Suppressor macrophage treated with lipopolysaccharide for 1 hour (primary cell): ENCODE results near the gene DPF3.

Source experiments
- DNase-seq, 3 donors: peaks; one replicate each; pipeline ENCODE4 v3.0.0-alpha.2; 2020 to 2022

Gene DPF3

DNA sequence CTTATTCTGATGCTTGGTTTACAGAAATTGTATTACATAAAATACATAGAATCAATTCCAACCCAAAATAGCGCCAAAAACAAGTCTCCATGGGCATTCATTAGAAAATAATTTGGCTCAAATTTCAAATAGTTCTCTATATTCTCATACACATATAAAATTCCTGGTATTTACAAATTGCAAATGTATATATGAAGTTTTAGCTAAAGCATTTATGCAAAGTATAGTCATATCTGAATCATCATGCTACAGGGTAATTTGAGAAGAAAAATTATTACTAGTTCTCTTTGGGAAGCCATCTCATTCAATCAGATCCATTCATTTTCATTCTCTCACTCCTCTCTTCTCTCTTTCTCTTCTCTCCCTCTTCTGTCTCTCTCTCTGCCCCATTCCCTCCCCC is 257.8 kb downstream of the DPF3 start:
- DNase-seq: no peak

DNA sequence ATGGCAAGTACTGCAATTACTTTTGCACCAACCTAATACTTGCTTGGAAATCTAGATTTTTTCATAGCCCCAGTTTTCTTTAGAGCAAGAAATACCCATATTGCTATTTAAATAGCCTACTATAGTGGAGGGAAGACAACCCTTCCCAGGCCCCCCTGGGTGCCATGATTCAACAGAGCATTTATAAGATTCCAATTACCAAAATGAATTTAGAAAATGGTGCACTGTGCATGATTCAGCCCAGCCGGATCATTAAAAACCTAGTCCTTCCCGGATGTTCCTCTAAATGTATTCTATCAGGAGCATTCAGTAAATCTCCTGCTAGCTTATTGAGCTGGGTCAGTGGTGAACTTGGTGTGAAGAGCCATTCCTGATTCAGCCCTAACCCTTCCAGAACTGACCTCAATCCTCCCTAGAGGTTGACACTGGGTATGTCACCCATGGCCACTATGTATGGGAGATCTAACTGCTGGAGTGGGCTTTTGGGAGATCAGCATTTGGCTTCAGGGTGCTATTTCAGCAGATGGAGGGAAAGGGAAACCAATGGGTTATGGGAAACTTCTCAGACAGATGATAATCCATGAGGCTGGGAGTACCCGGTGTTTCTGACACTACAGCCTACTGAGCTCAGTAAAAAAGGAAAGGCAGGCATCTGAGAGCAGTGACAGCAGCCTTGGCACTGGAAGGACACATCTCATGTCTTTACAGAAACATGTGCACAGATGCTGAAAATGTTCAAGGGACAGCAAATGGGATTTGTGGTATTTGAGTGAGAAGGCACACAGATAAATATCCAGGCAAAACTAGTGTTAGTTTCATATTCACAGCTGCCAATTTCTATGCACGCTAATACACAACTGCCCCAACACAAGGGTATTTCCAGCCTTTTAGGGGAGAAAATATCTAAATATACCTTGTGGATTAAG is 258.9 kb downstream of the DPF3 start:
- DNase-seq: no peak

DNA sequence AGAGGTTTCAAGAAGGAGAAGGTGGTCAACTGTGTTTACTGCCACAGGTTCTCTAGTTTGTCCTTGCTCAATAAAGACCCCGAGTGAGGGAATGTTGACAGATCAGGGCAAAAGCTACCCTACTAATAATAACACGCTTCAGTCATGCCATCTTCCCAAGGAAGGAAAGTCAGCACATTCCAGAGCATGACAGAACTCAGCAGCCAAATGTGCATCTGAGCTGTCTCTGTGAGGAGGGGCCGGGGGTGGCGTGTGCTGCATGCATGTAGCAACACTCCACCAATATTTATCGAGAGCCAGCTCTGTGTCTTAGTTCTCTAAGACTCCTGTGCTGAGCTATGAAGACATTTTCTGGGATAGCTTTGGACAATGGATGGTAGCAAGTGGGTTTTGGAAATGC is 260.4 kb downstream of the DPF3 start:
- no peak for DNase-seq

DNA sequence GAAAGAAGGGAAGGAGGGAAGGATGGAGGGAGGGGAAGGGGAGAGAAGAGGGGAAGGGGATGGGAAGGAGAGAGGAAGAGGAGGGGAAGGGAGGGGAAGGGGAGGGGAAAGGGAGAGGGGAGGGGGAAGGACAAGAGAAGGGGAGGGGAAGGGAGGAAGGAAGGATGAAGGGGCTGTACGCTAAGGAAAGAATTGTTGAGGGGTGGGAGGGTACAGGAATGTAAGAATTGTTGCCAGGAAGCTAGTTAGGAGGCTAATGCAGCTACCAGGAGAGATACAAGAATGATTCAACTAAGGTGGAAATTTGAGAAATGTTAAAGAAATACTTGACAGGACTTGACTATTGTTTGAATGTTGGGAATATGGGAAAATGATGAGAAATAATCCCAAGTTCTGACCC is 261.2 kb downstream of the DPF3 start:
- no peak for DNase-seq

DNA sequence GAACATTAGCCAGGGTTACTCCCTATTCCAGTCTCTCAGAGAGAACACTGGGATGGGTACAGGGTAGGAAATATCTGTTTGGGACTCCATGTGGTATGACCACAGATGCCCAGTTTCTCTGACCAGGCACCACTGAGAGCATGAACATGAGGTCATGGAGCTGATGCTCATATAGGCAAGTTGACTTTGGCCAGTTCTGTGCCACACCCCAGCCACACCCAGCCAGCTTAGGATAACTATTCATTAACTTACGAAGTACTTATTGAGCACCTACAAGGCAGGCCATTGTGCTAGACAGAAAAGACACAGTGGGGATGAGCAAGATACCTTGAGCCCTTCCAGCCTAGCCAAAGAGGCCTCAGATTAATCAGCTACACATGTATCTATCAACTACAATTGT is 262.5 kb downstream of the DPF3 start:
- no peak for DNase-seq

DNA sequence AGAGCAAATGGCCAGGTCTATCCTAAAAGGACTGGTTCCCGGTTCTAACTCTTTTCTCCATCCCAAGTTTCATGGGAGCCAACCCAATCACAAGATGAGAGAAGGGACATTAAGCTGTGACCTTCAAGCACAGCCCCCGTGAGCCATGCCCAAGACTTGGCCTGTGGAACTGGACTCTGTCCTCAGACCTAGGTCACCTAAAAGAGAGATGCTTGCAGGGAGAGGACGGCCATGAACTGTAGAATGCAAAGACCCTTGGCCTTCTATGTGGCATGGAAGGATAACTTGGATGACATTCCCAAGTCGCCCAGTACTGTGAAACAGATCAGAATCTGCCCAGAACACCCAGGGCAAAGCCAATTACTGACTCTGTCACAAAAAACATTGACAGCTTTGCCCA is 263.5 kb downstream of the DPF3 start:
- no peak for DNase-seq

DNA sequence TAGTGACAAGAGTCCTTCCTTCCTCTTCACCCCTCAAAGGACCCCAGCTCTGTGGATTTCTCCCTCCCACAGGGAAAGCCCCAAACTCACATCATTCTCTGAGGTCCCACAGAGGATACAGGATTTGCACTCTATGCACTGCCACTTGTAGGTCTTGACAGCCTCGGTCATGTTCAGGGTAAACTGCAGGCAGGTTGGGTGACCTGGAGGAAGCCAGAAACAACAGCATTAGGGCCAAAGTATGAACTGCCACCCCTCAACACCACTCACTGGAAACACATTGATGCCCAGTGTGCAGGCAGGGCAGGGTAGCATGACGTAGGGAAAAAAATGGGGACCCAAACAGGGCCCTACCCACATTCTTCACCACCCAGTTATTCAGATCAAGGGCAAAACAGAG is 264.4 kb downstream of the DPF3 start:
- DNase-seq: no peak

DNA sequence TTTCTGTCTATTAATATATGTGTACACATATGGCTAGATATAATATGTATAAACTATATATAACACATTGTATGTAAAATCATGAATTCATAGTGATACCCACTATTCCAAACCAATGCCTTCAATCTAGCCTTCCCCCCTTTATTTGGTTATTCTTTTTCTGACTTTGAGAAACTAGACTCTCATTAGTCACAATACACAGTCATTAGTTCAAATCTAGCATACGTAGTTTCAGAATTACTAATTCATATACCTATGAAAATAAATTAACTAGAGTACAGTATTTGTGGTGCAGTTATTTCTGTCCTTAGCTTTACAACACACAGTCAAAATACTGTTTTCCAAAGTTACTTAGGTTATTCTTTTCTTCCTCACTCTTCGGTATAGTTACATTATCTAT is 268.2 kb downstream of the DPF3 start:
- DNase-seq: no peak

DNA sequence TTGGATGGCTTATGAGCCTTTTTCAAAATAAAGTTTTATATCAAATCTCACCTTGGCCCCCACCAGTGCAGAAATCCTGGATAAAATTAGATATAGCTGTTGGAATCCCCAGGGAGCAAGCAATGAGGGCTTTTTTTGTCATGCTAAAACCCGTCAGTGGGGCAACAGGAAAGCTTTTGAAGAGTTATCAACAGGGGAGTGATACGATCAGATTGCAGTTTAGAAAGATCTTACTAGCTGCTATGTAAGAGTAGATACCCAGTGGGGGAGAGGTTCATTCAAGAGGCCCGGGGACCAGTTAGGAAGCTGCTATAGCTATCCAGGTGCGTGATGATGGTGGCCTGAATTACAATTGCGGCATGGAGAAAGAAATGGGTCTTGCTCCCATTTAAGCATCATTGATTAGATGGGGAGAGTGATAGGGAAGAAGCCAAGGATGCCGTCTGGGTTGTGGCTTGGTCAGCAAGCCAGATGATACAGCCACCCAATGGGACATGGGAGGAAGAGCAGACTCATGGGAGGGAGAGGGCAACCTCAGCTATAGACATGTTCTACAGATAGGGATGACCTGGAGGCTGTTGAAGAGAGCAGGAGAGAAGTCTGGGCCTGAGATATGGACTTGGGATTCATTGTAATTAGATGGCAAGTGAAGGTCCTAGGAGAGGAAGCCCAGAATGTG is 272.4 kb downstream of the DPF3 start:
- DNase-seq: no peak

DNA sequence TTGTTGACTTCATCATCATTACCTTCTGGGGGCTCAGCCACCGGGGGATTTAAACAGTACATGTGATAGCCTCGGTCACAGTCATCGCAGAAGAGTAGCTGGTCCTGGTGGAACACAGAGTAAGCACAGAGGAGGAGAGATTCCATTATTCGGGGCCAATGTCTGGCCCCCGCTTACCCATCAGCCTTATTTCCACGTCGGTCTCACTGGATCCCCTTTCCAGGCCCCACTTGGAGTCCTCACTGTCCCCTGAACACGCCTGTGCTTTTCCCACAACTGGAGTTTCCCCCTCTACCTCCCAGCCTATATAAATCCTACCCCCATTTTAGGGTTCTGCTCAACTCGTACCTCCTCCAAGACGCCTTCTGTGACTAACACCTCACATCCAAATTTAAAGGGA is 274.0 kb downstream of the DPF3 start:
- no peak for DNase-seq

DNA sequence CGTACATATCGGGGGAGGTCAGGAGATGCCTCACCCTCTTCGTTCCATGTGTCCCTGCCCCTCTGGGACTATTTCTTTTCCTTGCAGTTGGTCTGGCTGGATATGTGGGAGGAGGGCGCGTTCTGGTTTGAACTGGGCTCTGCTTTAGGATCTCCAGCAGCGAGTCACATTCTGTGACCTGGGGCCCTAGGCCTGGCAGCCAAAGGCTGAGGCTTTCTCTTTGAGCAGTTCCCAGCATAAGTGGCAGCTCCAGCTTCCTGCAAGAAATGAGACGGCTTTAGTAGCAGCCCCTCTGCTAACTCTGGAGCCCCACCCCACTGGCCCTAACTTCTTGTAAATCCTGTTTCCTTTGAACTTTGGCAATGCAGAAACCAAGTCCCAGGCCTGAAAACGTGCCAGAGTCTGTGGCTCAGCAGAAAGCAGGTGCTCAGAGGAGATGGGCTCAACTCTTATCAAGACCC is 274.8 kb downstream of the DPF3 start:
- no peak for DNase-seq

DNA sequence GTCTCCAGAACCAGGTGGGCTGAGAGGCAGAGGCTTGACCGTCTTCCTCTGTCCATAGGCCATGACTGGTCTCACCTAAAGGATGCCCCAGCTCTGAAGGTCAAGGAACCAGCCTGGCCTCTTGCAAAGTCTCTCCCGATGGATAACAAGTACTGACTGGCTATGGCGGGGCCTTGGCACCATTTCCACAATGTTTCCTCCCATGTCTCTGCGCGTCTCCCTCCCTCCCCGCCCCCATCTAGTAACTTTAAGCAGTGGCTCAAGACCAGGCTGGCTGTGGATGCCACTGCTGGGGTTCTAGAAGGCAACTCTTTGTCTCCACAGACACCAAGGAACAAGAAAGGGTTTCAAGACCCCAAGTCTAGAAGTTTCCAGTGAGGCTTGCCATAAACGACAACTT is 275.5 kb downstream of the DPF3 start:
- DNase-seq: no peak

DNA sequence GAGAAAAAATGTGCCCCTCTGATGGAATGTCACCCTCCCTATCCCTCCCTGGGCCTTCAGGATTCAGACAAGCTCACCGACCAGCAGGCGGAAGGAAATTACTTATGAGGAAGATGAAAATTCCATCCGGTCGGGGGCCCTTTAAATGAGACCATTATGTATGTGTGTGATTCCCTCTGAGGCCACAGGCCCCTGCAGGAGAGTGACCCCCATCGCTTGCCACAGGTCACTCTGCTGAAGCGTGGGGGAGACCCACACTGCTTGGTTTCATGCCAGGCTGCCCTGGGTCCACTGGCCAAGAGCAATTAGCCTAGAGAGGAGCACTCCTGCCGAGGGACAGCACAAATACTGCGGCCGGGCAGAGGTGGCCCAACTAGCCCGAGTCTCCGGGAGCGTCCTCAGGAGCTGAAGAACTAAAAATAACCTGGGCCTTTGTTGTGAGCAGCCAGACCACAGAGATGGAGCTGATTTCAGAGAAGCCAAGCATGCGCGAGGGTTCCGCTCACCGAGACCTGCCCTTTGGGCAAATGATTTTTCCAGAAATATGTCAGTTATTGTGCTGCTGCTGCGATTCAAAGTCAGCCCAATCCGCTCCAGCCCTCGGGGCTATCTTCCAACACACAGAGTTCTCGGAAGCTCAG is 276.4 kb downstream of the DPF3 start:
- no peak for DNase-seq

DNA sequence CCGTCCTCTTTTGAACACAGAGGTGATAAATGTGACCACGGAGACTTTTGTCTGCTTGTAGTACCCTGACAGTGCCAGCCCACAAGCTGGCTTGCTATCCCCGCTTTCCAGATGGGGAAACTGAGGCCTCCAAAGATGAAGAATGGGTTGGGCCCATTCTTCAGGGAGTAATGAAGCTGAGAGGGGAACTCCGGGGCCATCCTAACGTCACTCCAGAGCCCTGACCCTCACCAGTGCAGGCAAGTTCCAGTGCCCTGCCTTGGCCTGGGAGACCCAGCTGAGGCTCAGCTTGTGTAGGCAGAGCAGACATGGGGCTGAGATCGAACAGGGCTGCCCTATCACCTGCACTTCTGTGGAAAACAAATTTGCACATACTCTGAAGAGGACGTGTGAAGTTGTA is 277.1 kb downstream of the DPF3 start:
- no peak for DNase-seq

DNA sequence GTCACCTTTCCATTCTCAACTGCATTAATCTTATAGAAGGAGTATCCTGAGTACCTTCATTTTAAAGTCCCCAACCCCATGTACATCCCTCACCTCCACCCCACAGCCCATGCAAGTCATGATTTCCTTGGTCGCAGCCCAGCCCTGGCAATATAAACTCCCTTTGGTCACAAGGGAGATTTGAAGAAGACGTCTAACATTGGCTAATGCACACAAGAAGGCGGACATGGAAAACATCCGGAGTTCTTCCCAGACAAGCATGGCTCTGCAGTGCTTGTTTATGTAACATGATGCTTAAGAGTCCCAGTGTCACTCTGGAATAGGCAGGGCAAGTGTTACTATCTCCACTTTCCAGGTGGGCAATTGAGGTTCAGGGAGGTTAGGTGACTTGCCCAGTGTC is 277.6 kb downstream of the DPF3 start:
- no peak for DNase-seq

DNA sequence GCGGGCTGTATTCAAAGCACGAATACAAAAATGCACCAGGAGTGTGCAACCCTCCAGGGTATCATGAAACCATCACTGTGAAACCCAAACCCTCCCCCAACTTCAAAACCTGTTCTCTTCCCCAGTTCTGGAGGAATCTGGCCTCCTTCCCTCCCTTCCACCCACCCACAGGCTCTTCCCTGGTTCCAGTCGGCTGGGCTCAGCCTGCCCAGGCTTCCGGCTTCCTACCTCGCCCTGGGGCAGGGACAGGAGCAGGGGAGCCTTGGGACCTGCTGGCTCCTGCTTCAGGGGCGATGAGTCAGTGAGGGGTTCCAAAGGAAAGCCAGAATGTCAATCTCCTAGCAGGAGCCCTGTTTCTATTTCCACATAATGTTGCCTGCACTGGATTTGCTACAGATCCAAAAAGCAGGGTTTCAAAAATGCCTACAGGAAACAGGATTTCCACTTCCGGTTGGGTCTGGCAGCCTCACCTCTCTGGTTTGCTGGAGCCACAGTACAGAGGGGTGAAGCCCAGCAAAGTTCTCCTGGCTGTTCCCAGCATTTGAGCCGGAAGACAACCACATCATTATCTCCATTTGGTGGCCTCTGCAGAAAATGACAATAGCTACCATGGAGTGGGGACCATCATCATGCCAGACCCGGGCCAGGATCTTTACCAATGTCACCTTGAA is 278.3 kb downstream of the DPF3 start:
- DNase-seq: no peak

DNA sequence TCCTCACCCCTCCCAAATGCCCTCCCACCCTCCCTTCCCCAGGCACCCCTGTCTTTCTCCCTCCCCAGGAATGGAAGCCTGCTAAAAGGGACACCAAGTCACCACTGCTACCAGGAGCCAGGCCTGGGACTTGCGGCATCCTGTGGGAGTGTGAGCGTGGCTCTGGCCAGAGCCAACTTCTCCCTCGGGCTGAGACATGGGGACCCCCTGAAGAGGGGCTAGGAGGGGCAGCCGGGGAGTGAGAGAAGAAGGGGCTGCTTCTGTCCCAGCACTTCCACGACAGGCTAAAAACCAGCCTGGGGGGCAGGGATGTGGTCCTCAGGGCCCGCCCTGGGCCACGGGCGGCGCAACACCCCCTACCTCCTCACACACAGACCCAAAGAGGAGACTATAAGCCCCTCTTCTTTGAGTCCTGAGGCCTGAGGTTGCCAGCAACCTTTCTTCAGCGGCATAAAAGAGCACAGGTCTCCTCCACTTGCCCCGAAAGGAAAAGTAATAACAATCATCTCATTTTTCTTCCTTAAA is 278.9 kb downstream of the DPF3 start:
- no peak for DNase-seq

DNA sequence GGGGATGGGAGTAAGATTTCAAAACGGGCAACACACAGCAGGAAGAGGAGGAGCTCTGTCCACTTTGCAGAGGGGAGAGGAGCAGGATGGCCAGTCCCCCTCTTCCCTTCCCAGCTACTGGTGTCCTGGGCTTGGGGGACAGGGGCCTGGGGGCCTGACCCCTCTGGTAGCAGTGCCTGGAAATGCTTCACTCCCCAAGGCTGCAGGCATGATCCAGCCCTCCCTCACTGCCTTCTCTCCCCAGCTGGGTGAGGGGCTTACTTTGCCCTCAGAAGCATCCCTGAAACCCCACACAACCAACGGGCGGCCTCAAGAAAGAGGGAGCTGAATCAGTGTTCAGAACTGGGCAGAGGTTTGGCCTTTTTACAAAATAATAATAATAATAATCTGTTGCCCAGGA is 279.5 kb downstream of the DPF3 start:
- DNase-seq: no peak

DNA sequence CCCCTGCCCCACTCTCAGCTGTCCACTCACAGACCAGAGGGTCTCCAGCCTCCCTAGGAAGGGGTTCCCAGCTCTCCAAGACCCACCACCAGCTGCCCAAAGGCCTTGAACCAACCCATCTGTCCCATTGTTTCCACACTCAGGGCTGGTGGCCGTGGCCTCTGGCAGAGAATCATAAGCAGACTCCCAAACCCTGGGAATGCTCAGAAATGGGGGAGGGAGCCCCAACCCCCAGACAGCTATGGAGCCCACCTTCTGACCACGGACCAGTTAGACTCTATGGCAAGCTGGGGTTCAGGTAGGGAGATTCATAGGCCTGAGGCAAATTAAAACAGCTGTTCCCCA is 280.0 kb downstream of the DPF3 start:
- no peak for DNase-seq

DNA sequence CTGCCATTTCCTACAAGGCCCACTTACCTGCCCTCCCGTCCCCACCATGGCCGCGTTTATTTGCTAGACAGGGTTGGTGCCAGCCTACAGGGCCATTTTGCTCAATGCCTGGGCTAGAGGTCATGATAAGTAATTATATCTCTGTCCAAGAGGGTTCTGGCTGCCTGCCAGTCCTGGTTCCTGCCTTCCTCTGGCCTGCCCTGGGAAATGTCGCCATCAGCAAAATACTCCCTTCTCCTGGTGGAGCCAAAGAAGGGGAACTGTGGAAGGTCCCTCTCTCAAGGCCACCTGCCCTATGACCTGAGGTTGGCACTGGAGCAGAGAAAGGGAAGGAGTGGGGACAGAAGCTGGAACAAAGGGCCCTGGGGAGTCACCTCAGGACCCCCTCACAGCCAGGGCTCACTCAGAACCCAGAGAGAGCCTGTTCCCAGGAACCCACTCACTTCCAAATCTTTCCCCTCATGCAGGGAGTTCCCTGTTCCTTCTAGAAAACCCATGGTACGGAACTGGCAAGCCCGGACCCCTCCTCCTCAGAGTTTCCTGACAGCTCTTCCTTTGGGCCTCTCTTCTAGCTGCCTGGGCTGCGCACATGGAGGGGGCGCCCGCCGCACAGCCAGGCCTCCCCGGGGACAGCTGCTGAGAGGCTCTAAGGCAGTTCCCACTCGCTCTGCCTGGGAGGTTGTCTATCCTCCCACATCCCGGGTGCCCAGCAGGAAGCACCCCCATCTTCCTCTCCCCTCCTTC is 280.5 kb downstream of the DPF3 start:
- DNase-seq: peak; percentile 36 to 78 (median 49)

DNA sequence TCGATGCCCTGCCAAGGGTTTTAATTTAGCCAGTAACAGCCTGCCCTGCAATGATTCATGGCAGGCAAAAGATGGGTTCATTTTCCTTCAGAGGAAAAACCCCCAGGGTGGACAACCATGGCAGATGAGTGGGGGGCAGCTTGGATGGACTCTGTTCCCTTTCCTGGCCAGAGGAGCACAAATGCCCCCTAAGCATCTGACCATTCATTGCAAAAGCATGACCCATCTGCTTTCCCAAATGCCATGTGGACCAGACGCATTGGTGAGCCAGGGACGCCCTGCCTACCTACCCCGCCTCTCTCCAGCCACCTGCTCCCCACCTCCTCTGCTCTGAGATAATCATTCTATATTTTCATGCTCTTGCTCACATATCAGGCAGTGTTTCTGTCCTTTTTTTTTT is 281.9 kb downstream of the DPF3 start:
- DNase-seq: no peak

DNA sequence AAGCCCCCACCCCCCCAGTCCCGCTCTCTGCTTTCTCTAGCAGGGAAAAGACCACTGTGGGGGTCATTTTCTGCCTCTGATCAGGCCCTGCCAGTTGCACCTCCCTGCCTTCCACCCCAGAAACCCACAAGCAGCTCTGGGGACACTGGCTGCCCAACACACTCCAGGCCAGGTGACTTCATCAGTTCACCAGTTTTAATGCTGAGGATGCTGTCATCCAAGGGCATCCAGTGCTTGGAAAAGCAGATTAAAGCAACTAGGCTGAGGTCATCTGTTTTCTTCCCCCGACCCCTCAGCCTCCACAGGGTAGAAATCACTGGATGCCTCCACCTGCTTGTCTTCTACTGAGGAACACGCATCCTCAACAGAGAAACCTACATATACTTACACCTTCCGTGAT is 282.4 kb downstream of the DPF3 start:
- DNase-seq: no peak

DNA sequence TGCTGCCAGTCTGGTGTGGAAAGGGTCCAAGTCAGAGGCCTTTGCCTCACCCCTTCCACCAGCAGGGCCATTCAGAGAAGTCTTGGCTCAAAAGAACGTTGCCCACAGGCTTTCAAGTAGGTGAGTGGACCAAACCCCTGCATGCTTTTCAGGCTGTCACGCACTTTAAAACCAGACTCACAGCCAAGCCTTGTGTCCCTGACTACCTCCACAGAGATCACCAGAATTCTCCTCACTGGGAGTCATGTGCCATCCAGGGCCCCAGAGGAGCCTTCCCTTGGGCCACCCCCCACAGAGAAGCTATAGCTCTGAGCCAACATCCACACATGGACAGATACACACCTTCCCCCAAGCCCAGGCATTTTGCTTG is 283.1 kb downstream of the DPF3 start:
- DNase-seq: no peak
